Neural cell (in vitro differentiated cells): ENCODE data around the gene PARP3.

Experiments
- EZH2 ChIP-seq: fragments of 200-600, 300-800 bp; shearing (Covaris generic), sonication (generic); IDR thresholded peaks from 2 replicates; pipeline ENCODE4 v1.6.1; 2014; ENCODE audit warnings: antibody characterized with exemption, low read length, borderline replicate concordance, mild to moderate bottlenecking; ENCODE audit not compliant: insufficient read depth, poor library complexity, severe bottlenecking
- POLR2AphosphoS5 ChIP-seq: IDR thresholded peaks from 2 replicates; pipeline ENCODE4 v1.6.1; 2012
- TF ChIP-seq, protein P1 (sequence below): fragments of 450-650 bp; IDR thresholded peaks from 2 replicates; pipeline ENCODE4 v1.5.1; 2014; ENCODE audit warnings: antibody characterized with exemption, mild to moderate bottlenecking, moderate library complexity; ENCODE audit not compliant: poor library complexity, severe bottlenecking

- TF ChIP-seq, protein P1, sequence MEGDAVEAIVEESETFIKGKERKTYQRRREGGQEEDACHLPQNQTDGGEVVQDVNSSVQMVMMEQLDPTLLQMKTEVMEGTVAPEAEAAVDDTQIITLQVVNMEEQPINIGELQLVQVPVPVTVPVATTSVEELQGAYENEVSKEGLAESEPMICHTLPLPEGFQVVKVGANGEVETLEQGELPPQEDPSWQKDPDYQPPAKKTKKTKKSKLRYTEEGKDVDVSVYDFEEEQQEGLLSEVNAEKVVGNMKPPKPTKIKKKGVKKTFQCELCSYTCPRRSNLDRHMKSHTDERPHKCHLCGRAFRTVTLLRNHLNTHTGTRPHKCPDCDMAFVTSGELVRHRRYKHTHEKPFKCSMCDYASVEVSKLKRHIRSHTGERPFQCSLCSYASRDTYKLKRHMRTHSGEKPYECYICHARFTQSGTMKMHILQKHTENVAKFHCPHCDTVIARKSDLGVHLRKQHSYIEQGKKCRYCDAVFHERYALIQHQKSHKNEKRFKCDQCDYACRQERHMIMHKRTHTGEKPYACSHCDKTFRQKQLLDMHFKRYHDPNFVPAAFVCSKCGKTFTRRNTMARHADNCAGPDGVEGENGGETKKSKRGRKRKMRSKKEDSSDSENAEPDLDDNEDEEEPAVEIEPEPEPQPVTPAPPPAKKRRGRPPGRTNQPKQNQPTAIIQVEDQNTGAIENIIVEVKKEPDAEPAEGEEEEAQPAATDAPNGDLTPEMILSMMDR: no peak
- TF ChIP-seq EZH2: no peak
- no peak for TF ChIP-seq POLR2AphosphoS5
Observed at GRCh38 chr3:51932471-51933370, 9.4 kb upstream of the PARP3 start.
